Mesodermal cell (in vitro differentiated cells): ENCODE measurements around the gene KDM4B.

ENCODE experiments used
- H3K27ac ChIP-seq: 2 replicates; pipeline ENCODE4 v1.7.0; 2013; ENCODE audit warnings: mild to moderate bottlenecking, low read depth, low read length, moderate library complexity; ENCODE audit not compliant: severe bottlenecking
- H3K36me3 ChIP-seq: 2 replicates; pipeline ENCODE4 v1.7.1; 2013; ENCODE audit warnings: mild to moderate bottlenecking, low read length, moderate library complexity; ENCODE audit not compliant: control insufficient read depth, insufficient read depth
- H3K4me1 ChIP-seq: one replicate; pipeline ENCODE4 v1.7.1; 2013; ENCODE audit warnings: mild to moderate bottlenecking, low read length; ENCODE audit not compliant: insufficient read depth, control insufficient read depth, poor library complexity, severe bottlenecking
- H3K4me3 ChIP-seq: 2 replicates; pipeline ENCODE4 v1.7.0; 2013; ENCODE audit warnings: low read length, control low read depth, mild to moderate bottlenecking; ENCODE audit not compliant: insufficient read depth, poor library complexity, severe bottlenecking; ENCODE audit errors: extremely low read depth
- H3K9me3 ChIP-seq: 2 replicates; pipeline ENCODE4 v1.7.1; 2013; ENCODE audit warnings: mild to moderate bottlenecking, low read length, moderate library complexity; ENCODE audit not compliant: control insufficient read depth
- WGBS, 2 experiments: methylation state at CpG; one replicate each; pipeline ENCODE4 v1.1.5; 2013; ENCODE audit warnings: missing lambda C conversion rate in 2 of 2; ENCODE audit not compliant: insufficient coverage in 2 of 2; 5-methylcytosine and 5-hydroxymethylcytosine counted together

Gene KDM4B

GRCh38 chr19:4996701-4997100 lies 27.8 kb downstream of the KDM4B start:
- WGBS, 2 experiments: 100% methylated on average over 2 to 3 of the region's 5 CpGs
- H3K4me3 ChIP-seq: no peak overlapping the region
- H3K36me3 ChIP-seq: peaks cover 48% of the 10 kb centered on the region
- H3K9me3 ChIP-seq: no peaks in the 10 kb centered on the region
- H3K27ac ChIP-seq: no peak overlapping the region
- H3K4me1 ChIP-seq: peaks cover 4% of the 10 kb centered on the region

GRCh38 chr19:4997297-4997696 lies 28.4 kb downstream of the KDM4B start:
- H3K27ac ChIP-seq: no peak overlapping the region
- H3K9me3 ChIP-seq: no peaks in the 10 kb centered on the region
- H3K4me1 ChIP-seq: no peaks in the 10 kb centered on the region
- peaks cover 48% of the 10 kb centered on the region for H3K36me3 ChIP-seq
- H3K4me3 ChIP-seq: no peak overlapping the region
- 93 to 98% methylated on average over 12 of the region's 12 CpGs for WGBS, 2 experiments

GRCh38 chr19:5000120-5000611 lies 31.3 kb downstream of the KDM4B start:
- no peaks in the 10 kb centered on the region for H3K4me1 ChIP-seq
- H3K36me3 ChIP-seq: peaks cover 33% of the 10 kb centered on the region
- no peaks in the 10 kb centered on the region for H3K9me3 ChIP-seq
- 88 to 98% methylated on average over 6 of the region's 6 CpGs for WGBS, 2 experiments
- H3K4me3 ChIP-seq: no peak overlapping the region
- H3K27ac ChIP-seq: no peak overlapping the region

GRCh38 chr19:5001615-5002014 lies 32.7 kb downstream of the KDM4B start:
- no peaks in the 10 kb centered on the region for H3K9me3 ChIP-seq
- WGBS, 2 experiments: 47 to 58% methylated on average over 2 to 3 of the region's 3 CpGs
- no peak overlapping the region for H3K4me3 ChIP-seq
- H3K4me1 ChIP-seq: no peaks in the 10 kb centered on the region
- H3K27ac ChIP-seq: no peak overlapping the region
- peaks cover 25% of the 10 kb centered on the region for H3K36me3 ChIP-seq

- no peak overlapping the region for H3K4me3 ChIP-seq
- 100% methylated on average over 2 of the region's 4 CpGs; no CpG with 5 or more reads in 1 of the 2 experiments for WGBS, 2 experiments
- peaks cover 25% of the 10 kb centered on the region for H3K36me3 ChIP-seq
- no peaks in the 10 kb centered on the region for H3K9me3 ChIP-seq
- no peaks in the 10 kb centered on the region for H3K4me1 ChIP-seq
- H3K27ac ChIP-seq: no peak overlapping the region
Measured at GRCh38 chr19:5002143-5002542, 33.2 kb downstream of the KDM4B start.

GRCh38 chr19:5003781-5004180 lies 34.9 kb downstream of the KDM4B start:
- no peak overlapping the region for H3K4me3 ChIP-seq
- no peak overlapping the region for H3K27ac ChIP-seq
- no peaks in the 10 kb centered on the region for H3K4me1 ChIP-seq
- 96 to 98% methylated on average over 11 to 15 of the region's 18 CpGs for WGBS, 2 experiments
- peaks cover 19% of the 10 kb centered on the region for H3K36me3 ChIP-seq
- no peaks in the 10 kb centered on the region for H3K9me3 ChIP-seq

- Histone ChIP-seq H3K4me3 (no peak overlapping the region), H3K9me3 (no peaks in the 10 kb centered on the region)
- 94 to 100% methylated on average over 4 to 5 of the region's 5 CpGs for WGBS, 2 experiments
Measured at GRCh38 chr19:5005096-5005495, 36.2 kb downstream of the KDM4B start.

GRCh38 chr19:5006201-5006600 lies 37.3 kb downstream of the KDM4B start:
- H3K36me3 ChIP-seq: peaks cover 26% of the 10 kb centered on the region
- 85 to 86% methylated on average over 4 to 9 of the region's 10 CpGs for WGBS, 2 experiments
- H3K4me3 ChIP-seq: no peak overlapping the region
- no peaks in the 10 kb centered on the region for H3K4me1 ChIP-seq
- H3K27ac ChIP-seq: no peak overlapping the region
- no peaks in the 10 kb centered on the region for H3K9me3 ChIP-seq

More at GRCh38 chr19:5005096-5005495, 36.2 kb downstream of the KDM4B start:
- no peak overlapping the region for H3K27ac ChIP-seq
- H3K36me3 ChIP-seq: peaks cover 28% of the 10 kb centered on the region
- H3K4me1 ChIP-seq: no peaks in the 10 kb centered on the region

- no peak overlapping the region for H3K4me3 ChIP-seq
- no peaks in the 10 kb centered on the region for H3K9me3 ChIP-seq
- no peaks in the 10 kb centered on the region for H3K4me1 ChIP-seq
- H3K27ac ChIP-seq: no peak overlapping the region
- peaks cover 23% of the 10 kb centered on the region for H3K36me3 ChIP-seq
- 92 to 97% methylated on average over 6 to 9 of the region's 13 CpGs for WGBS, 2 experiments
Measured at GRCh38 chr19:5006821-5007220, 37.9 kb downstream of the KDM4B start.

GRCh38 chr19:5011476-5012238 lies 42.7 kb downstream of the KDM4B start:
- Histone ChIP-seq H3K9me3 (no peaks in the 10 kb centered on the region), H3K4me1 (no peaks in the 10 kb centered on the region), H3K36me3 (peaks cover 52% of the 10 kb centered on the region), H3K27ac (no peak overlapping the region), H3K4me3 (no peak overlapping the region)
- 89 to 93% methylated on average over 23 to 24 of the region's 26 CpGs for WGBS, 2 experiments
